ENCODE measurements around the gene CLN6.

- no peak for TF ChIP-seq GATA3 (IDR thresholded peaks at IDR 0.05; ENCODE audit: low read depth, low read length)
- TF ChIP-seq GATA2 (IDR thresholded peaks at IDR 0.05; ENCODE audit: low read depth, low read length) = no peak
Measured at GRCh38 chr15:68235022-68235421, 5.5 kb upstream of the CLN6 start.
